GM23248 (cell line): ENCODE data around the gene RHBG. TPM values are rescaled to one million over a fixed set of nuclear protein-coding genes. Genes with fewer than 3 reads are reported as not detected.

Source experiments
- DNase-seq: peaks from one replicate; pipeline ENCODE4 v3.0.0-alpha.2; 2015
- H2AFZ ChIP-seq: fragments of 200-600 bp; sonication (generic); 2 replicates; pipeline ENCODE4 v1.6.1; 2016; ENCODE audit warnings: antibody characterized with exemption
- H3F3A ChIP-seq: fragments of 200-600 bp; sonication (generic); 2 replicates; pipeline ENCODE4 v1.6.1; 2016; ENCODE audit warnings: mild to moderate bottlenecking, antibody characterized with exemption, mixed run types; ENCODE audit not compliant: insufficient read depth
- H3K27ac ChIP-seq: fragments of 200-600 bp; sonication (generic); 2 replicates; pipeline ENCODE4 v1.5.1; 2016; ENCODE audit warnings: mild to moderate bottlenecking
- H3K27me3 ChIP-seq: fragments of 200-600 bp; sonication (generic); replicated peaks from 2 replicates; pipeline ENCODE4 v1.6.1; 2016; ENCODE audit warnings: mild to moderate bottlenecking; ENCODE audit not compliant: insufficient read depth
- H3K36me3 ChIP-seq: fragments of 200-600 bp; sonication (generic); 2 replicates; pipeline ENCODE4 v1.6.1; 2016; ENCODE audit warnings: low read depth, mild to moderate bottlenecking
- H3K4me1 ChIP-seq: fragments of 200-600 bp; sonication (generic); 2 replicates; pipeline ENCODE4 v1.6.1; 2016; ENCODE audit warnings: mild to moderate bottlenecking; ENCODE audit not compliant: insufficient read depth
- H3K4me2 ChIP-seq: fragments of 200-600 bp; sonication (generic); one replicate; pipeline ENCODE4 v1.6.1; 2016; ENCODE audit warnings: mild to moderate bottlenecking; ENCODE audit not compliant: unreplicated experiment
- H3K4me3 ChIP-seq: fragments of 200-600 bp; sonication (generic); 2 replicates; pipeline ENCODE4 v1.5.1; 2016; ENCODE audit warnings: mild to moderate bottlenecking
- H3K79me2 ChIP-seq: fragments of 200-600 bp; sonication (generic); 2 replicates; pipeline ENCODE4 v1.6.1; 2016; ENCODE audit warnings: mild to moderate bottlenecking; ENCODE audit not compliant: insufficient read depth
- H3K9ac ChIP-seq: fragments of 200-600 bp; sonication (generic); 2 replicates; pipeline ENCODE4 v1.6.1; 2016; ENCODE audit warnings: mild to moderate bottlenecking
- H3K9me2 ChIP-seq: fragments of 200-600 bp; sonication (generic); 2 replicates; pipeline ENCODE4 v1.6.1; 2016; ENCODE audit warnings: mixed run types, mild to moderate bottlenecking, moderate library complexity; ENCODE audit not compliant: insufficient read depth
- H3K9me3 ChIP-seq: fragments of 200-600 bp; sonication (generic); one replicate; pipeline ENCODE4 v1.6.1; 2017; ENCODE audit warnings: low read depth
- H4K20me1 ChIP-seq: fragments of 200-600 bp; sonication (generic); 2 replicates; pipeline ENCODE4 v1.6.0; 2016; ENCODE audit not compliant: insufficient read depth
- EZH2 ChIP-seq: fragments of 200-600 bp; sonication (generic); IDR thresholded peaks from 2 replicates; pipeline ENCODE4 v1.6.1; 2018; ENCODE audit warnings: antibody characterized with exemption, mild to moderate bottlenecking; ENCODE audit not compliant: insufficient read depth, poor library complexity, severe bottlenecking
- EZH2phosphoT487 ChIP-seq: fragments of 200-600 bp; sonication (generic); IDR thresholded peaks from 2 replicates; pipeline ENCODE4 v1.6.1; 2018; ENCODE audit warnings: antibody characterized with exemption, moderate library complexity, mild to moderate bottlenecking, low read depth; ENCODE audit not compliant: insufficient read depth
- WGBS, 2 experiments: methylation state at CpG; one replicate each; pipeline ENCODE4 v1.1.6; 2015 to 2017; ENCODE audit warnings: low lambda C conversion rate in 2 of 2, low coverage in 1 of 2; ENCODE audit errors: missing lambda C conversion rate in 2 of 2; 5-methylcytosine and 5-hydroxymethylcytosine counted together
- in situ Hi-C: fragments of 300-500 bp; cut with MboI; formaldehyde crosslinking; loops from 2 replicates; pipeline ENCODE4 v1.15.0; 2020
- polyA plus RNA-seq: library from polyadenylated mRNA; unstranded; fragments of >200 nt; fragmentation: Nextera tagmentation; extraction: Ambion mirVana; gene quantifications from 2 replicates; pipeline ENCODE4 v1.2.1, GENCODE V29; 2016
- total RNA-seq: library from RNA; depleted of rRNA; stranded (reverse); fragments of >200 nt; shearing (Covaris generic); gene quantifications from 2 replicates; pipeline ENCODE4 v1.2.3, GENCODE V29; 2014

The RHBG gene
- total and polyA plus RNA-seq, 2 experiments from 2014 or later: not detected

DNA sequence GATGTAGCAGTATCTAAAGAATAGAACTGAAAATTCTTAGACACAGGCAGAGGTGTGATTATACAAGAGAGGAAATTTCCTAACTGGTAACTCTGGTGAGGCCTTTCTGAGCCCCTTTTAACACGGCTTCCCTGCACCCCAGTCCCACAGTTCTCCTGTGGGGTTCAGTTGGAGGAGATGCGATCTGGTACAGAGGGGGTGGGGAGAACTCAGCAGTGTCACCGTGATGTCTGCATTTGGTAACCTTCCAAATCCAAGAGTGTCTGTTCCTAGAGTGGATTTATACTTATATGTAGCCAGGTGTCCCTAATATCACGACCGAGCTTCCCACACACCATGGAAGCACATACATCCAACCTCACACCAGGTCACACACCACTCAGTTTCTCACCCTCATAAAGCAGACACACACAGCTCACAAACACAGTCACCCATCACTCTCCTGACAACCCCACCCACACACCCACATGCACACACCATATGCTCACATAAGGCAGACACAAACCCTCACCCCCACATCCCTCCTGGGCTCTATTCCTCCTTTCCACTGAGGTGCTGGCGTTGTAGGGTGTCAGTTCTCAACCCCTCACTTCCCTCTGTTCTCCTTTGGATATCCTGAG lies 48.5 kb downstream of the RHBG start:
- no peaks in the 10 kb centered on the region for H3K4me1 ChIP-seq
- no peaks in the 10 kb centered on the region for H3K36me3 ChIP-seq
- 34 to 36% methylated on average over 6 of the region's 6 CpGs for WGBS, 2 experiments
- H3K9me2 ChIP-seq: no peaks in the 10 kb centered on the region
- H3K27me3 ChIP-seq: peaks cover 84% of the 10 kb centered on the region
- DNase-seq: no peak
- no peaks in the 10 kb centered on the region for H3K79me2 ChIP-seq
- no peak overlapping the region for H3K9ac ChIP-seq
- H2AFZ ChIP-seq: no peak overlapping the region
- TF ChIP-seq EZH2 (no peak), EZH2phosphoT487 (no peak)
- H3F3A ChIP-seq: no peaks in the 10 kb centered on the region
- H3K9me3 ChIP-seq: no peaks in the 10 kb centered on the region
- no peak overlapping the region for H3K4me3 ChIP-seq
- H4K20me1 ChIP-seq: no peaks in the 10 kb centered on the region
- in situ Hi-C loops: no loop called here
- H3K4me2 ChIP-seq: no peak overlapping the region
- H3K27ac ChIP-seq: no peak overlapping the region

- in situ Hi-C loops: no loop called here
- no peak overlapping the region for H2AFZ ChIP-seq
- WGBS, 2 experiments: 76 to 77% methylated on average over 12 of the region's 12 CpGs
Measured at GRCh38 chr1:156418416-156419070, 49.5 kb downstream of the RHBG start.

GRCh38 chr1:156419854-156420204 lies 50.8 kb downstream of the RHBG start:
- peaks cover 96% of the 10 kb centered on the region for H3K27me3 ChIP-seq
- no peak for DNase-seq
- H4K20me1 ChIP-seq: no peaks in the 10 kb centered on the region
- TF ChIP-seq EZH2phosphoT487 (no peak), EZH2 (no peak)
- WGBS, 2 experiments: 40 to 41% methylated on average over 5 of the region's 5 CpGs
- no peaks in the 10 kb centered on the region for H3K4me1 ChIP-seq
- H3F3A ChIP-seq: no peaks in the 10 kb centered on the region
- in situ Hi-C loops: no loop called here
- no peaks in the 10 kb centered on the region for H3K36me3 ChIP-seq
- no peaks in the 10 kb centered on the region for H3K9me3 ChIP-seq
- no peak overlapping the region for H2AFZ ChIP-seq
- no peak overlapping the region for H3K9ac ChIP-seq
- no peak overlapping the region for H3K4me2 ChIP-seq
- no peaks in the 10 kb centered on the region for H3K79me2 ChIP-seq
- no peaks in the 10 kb centered on the region for H3K9me2 ChIP-seq
- no peak overlapping the region for H3K4me3 ChIP-seq
- no peak overlapping the region for H3K27ac ChIP-seq

More at GRCh38 chr1:156418416-156419070, 49.5 kb downstream of the RHBG start:
- no peak for DNase-seq
- Histone ChIP-seq H3K9me3 (no peaks in the 10 kb centered on the region), H3K27ac (no peak overlapping the region), H3K4me2 (no peak overlapping the region), H3K9ac (no peak overlapping the region), H3K4me1 (no peaks in the 10 kb centered on the region), H3K4me3 (no peak overlapping the region), H3K79me2 (no peaks in the 10 kb centered on the region), H3K9me2 (no peaks in the 10 kb centered on the region), H3K27me3 (peaks cover 92% of the 10 kb centered on the region), H3F3A (no peaks in the 10 kb centered on the region), H4K20me1 (no peaks in the 10 kb centered on the region), H3K36me3 (no peaks in the 10 kb centered on the region)
- TF ChIP-seq EZH2phosphoT487 (no peak), EZH2 (no peak)

DNA sequence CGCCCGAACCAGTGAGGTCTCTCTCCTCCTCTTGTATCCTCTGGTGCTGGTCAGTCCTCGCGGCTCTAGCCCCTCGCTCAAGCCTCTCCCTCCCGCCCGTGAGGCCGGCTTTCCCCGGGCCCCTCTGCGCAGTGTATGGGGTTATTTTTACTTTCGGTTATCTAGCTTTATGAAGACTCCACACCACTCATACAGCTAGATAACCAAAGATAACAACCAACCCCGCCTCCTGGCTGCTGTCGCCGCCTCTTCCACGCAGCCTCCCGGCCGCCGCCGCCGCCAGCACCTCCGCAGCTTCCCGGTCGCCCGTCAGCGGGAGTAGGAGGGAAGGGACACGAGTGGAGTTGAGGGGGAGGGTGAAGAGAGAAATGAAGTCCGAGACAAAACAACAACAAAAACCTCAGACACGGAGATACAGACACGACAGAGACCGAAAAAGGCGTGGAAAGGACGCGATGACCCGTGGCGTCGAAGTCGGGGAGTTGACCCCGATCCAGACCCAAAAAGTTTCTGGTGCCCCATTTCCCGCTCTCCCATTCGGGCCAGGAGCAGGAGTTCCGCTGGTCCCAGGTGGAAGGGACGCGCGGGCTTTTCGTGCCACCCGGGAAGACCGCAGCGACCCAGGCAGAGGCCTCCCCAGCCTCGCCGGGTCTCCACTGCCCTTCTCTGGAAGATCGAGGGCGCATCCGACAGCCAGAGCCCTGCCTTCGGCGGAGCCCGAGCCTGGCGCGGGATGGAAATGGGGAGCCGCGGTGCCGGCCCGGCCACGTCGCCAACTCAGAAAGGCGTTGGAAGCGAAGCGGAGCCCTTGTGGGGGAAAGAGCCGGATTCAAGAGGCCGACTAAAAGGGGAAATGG lies 51.4 kb downstream of the RHBG start:
- DNase-seq: peak; percentile 33
- Histone ChIP-seq H3K36me3 (no peaks in the 10 kb centered on the region), H3K4me3 (peak overlapping the region; percentile 12; the same call in 1 of the 2 replicates), H3K9me2 (no peaks in the 10 kb centered on the region), H3K4me2 (no peak overlapping the region), H3F3A (no peaks in the 10 kb centered on the region), H3K27ac (no peak overlapping the region), H3K4me1 (no peaks in the 10 kb centered on the region), H2AFZ (no peak overlapping the region), H3K9me3 (no peaks in the 10 kb centered on the region), H3K9ac (no peak overlapping the region), H4K20me1 (no peaks in the 10 kb centered on the region), H3K27me3 (peaks cover 96% of the 10 kb centered on the region), H3K79me2 (no peaks in the 10 kb centered on the region)
- in situ Hi-C loops: no loop called here
- TF ChIP-seq EZH2phosphoT487 (peak; percentile 85), EZH2 (peak; percentile 94)
- 9% methylated on average over 60 to 69 of the region's 69 CpGs for WGBS, 2 experiments
